Astrocyte of the hippocampus (primary cell): ENCODE results near the gene CLPSL1.

Source experiments
- DNase-seq: peaks from one replicate; pipeline ENCODE4 v3.0.0; 2011; ENCODE audit warnings: low read depth, low spot score

The CLPSL1 gene

GRCh38 chr6:35795453-35796071 is 14.7 kb downstream of the CLPSL1 start:
- no peak for DNase-seq

GRCh38 chr6:35796236-35796635 is 15.4 kb downstream of the CLPSL1 start:
- no peak for DNase-seq

GRCh38 chr6:35797837-35798526 is 17.2 kb downstream of the CLPSL1 start:
- no peak for DNase-seq

GRCh38 chr6:35798706-35799105 is 17.9 kb downstream of the CLPSL1 start:
- DNase-seq, result no peak

- DNase-seq, result no peak
These were observed 20.3 kb downstream of the CLPSL1 start for GRCh38 chr6:35801148-35801547.

GRCh38 chr6:35804996-35805736 is 24.3 kb downstream of the CLPSL1 start, which contains the start of gene LHFPL5:
Gene LHFPL5 (plus strand): TSS chr6:35805352. CDS start chr6:35805671, 319 bp downstream.
- DNase-seq, result peak; percentile 79

- no peak for DNase-seq
These were observed 27.9 kb downstream of the CLPSL1 start for GRCh38 chr6:35808688-35809087.

GRCh38 chr6:35809809-35810208 is 29.0 kb downstream of the CLPSL1 start:
- DNase-seq, result no peak

GRCh38 chr6:35810971-35811698 is 30.3 kb downstream of the CLPSL1 start:
- peak; percentile 72 for DNase-seq

GRCh38 chr6:35811699-35811995 is 30.8 kb downstream of the CLPSL1 start:
- DNase-seq, result no peak

GRCh38 chr6:35817515-35817914 is 36.7 kb downstream of the CLPSL1 start:
- no peak for DNase-seq

GRCh38 chr6:35823601-35824000 is 42.8 kb downstream of the CLPSL1 start:
- DNase-seq, result no peak

GRCh38 chr6:35824552-35825192 is 43.9 kb downstream of the CLPSL1 start:
- DNase-seq, result no peak

GRCh38 chr6:35829306-35829705 is 48.5 kb downstream of the CLPSL1 start:
- no peak for DNase-seq

GRCh38 chr6:35831257-35832007 is 50.6 kb downstream of the CLPSL1 start:
- DNase-seq, result no peak

GRCh38 chr6:35833536-35833935 is 52.7 kb downstream of the CLPSL1 start:
- peak; percentile 9 for DNase-seq
